HepG2 (cell line): ENCODE measurements around the gene CBX2. TPM values are rescaled to one million over a fixed set of nuclear protein-coding genes. Genes with fewer than 3 reads are reported as not detected.

ENCODE experiments used
- ARNT ChIP-seq: fragments of 450-650 bp; IDR thresholded peaks from 2 replicates; pipeline ENCODE4 v1.6.1; 2017
- ARNT2 ChIP-seq: sonication (generic); formaldehyde crosslinking; IDR thresholded peaks from 2 replicates; pipeline ENCODE4 v1.8.0; 2022; ENCODE audit warnings: mild to moderate bottlenecking, low read depth, missing genetic modification reagents, moderate library complexity
- BRD4 ChIP-seq: sonication (generic); formaldehyde crosslinking; IDR thresholded peaks from 2 replicates; pipeline ENCODE4 v1.4.0; 2020; ENCODE audit warnings: missing genetic modification reagents
- GZF1 ChIP-seq: sonication (generic); formaldehyde crosslinking; IDR thresholded peaks from 2 replicates; pipeline ENCODE4 v1.5.1; 2020; ENCODE audit warnings: mild to moderate bottlenecking, missing genetic modification reagents
- MAFF ChIP-seq: IDR thresholded peaks from 2 replicates; pipeline ENCODE4 v1.6.1; 2011; ENCODE audit warnings: low read depth, low read length, improper control_type of control experiment
- ONECUT2 ChIP-seq: sonication (generic); formaldehyde crosslinking; IDR thresholded peaks from 2 replicates; pipeline ENCODE4 v1.4.0; 2020; ENCODE audit warnings: missing genetic modification reagents
- SOX5 ChIP-seq: IDR thresholded peaks from 2 replicates; pipeline ENCODE4 v1.6.1; 2016; ENCODE audit warnings: borderline replicate concordance
- SYNCRIP ChIP-seq: fragments of 200-400 bp; formaldehyde crosslinking; IDR thresholded peaks from 2 replicates; pipeline ENCODE4 v1.6.1; 2018; ENCODE audit warnings: mild to moderate bottlenecking, low read depth, low read length; ENCODE audit not compliant: insufficient read depth
- TAF1 ChIP-seq: sonication (generic); formaldehyde crosslinking; IDR thresholded peaks from 2 replicates; pipeline ENCODE4 v1.4.0; 2020; ENCODE audit warnings: missing genetic modification reagents
- ZBTB25 ChIP-seq: IDR thresholded peaks from 2 replicates; pipeline ENCODE4 v1.6.1; 2018; ENCODE audit warnings: missing genetic modification reagents
- ZBTB49 ChIP-seq: sonication (generic); formaldehyde crosslinking; IDR thresholded peaks from 2 replicates; pipeline ENCODE4 v1.4.0; 2020; ENCODE audit warnings: missing genetic modification reagents, borderline replicate concordance
- ZFY ChIP-seq: sonication (generic); formaldehyde crosslinking; IDR thresholded peaks from 2 replicates; pipeline ENCODE4 v1.4.0; 2020; ENCODE audit warnings: missing genetic modification reagents
- ZNF136 ChIP-seq: sonication (generic); formaldehyde crosslinking; IDR thresholded peaks from 2 replicates; pipeline ENCODE4 v1.8.1; 2022; ENCODE audit warnings: low read depth, mild to moderate bottlenecking, moderate library complexity, missing genetic modification reagents
- ZNF468 ChIP-seq: sonication (generic); formaldehyde crosslinking; IDR thresholded peaks from 2 replicates; pipeline ENCODE4 v1.8.0; 2022; ENCODE audit warnings: mild to moderate bottlenecking, moderate library complexity, missing genetic modification reagents
- ZNF556 ChIP-seq: sonication (generic); formaldehyde crosslinking; IDR thresholded peaks from 2 replicates; pipeline ENCODE4 v1.4.0; 2020; ENCODE audit warnings: mild to moderate bottlenecking, missing genetic modification reagents, borderline replicate concordance
- ZNF816 ChIP-seq: sonication (generic); formaldehyde crosslinking; IDR thresholded peaks from 2 replicates; pipeline ENCODE4 v1.8.0; 2022; ENCODE audit warnings: missing genetic modification reagents, mild to moderate bottlenecking, borderline replicate concordance
- polyA plus RNA-seq, 8 experiments: library from polyadenylated mRNA; depleted of rRNA in 3 of 8; stranded (reverse) in 7 of 8; unstranded in 1 of 8; fragments of >200 nt; fragmentation: Illumina TruSeq in 4 of 8; extraction: Trizol in 4 of 8; gene quantifications; 2 replicates each; pipeline versions ENCODE4 v1.2.1 to v1.2.3, GENCODE V29; 2011 to 2016; ENCODE audit warnings: low read depth in 4 of 8, missing spikeins in 1 of 8, mixed read lengths in 1 of 8; ENCODE audit not compliant: insufficient read depth in 1 of 8
- total RNA-seq, 5 experiments: library from RNA; depleted of rRNA; stranded (reverse); fragments of >200 nt; fragmentation: Illumina TruSeq; extraction: Trizol; gene quantifications; 2 replicates each; pipeline ENCODE4 v1.2.3, GENCODE V29; 2016; ENCODE audit warnings: low read depth in 1 of 5
- TF ChIP-seq, protein P1 (sequence below): sonication (generic); formaldehyde crosslinking; IDR thresholded peaks from 2 replicates; pipeline ENCODE4 v1.4.0; 2020; ENCODE audit warnings: missing genetic modification reagents
- TF ChIP-seq, protein P2 (sequence below): sonication (generic); formaldehyde crosslinking; IDR thresholded peaks from 2 replicates; pipeline ENCODE4 v1.4.0; 2020; ENCODE audit warnings: missing genetic modification reagents
- TF ChIP-seq, protein P3 (sequence below): sonication (generic); formaldehyde crosslinking; IDR thresholded peaks from 2 replicates; pipeline ENCODE4 v1.4.0; 2020; ENCODE audit warnings: missing genetic modification reagents
- TF ChIP-seq, protein P4 (sequence below): sonication (generic); IDR thresholded peaks from 2 replicates; pipeline ENCODE4 v1.6.1; 2016; ENCODE audit warnings: low read depth, borderline replicate concordance

Gene CBX2
- total and polyA plus RNA-seq, 2 of the 13 experiments (the other 11 are each of a cell fraction or from before 2014, with no cell fraction given), result 14.5 to 31.1 TPM

DNA sequence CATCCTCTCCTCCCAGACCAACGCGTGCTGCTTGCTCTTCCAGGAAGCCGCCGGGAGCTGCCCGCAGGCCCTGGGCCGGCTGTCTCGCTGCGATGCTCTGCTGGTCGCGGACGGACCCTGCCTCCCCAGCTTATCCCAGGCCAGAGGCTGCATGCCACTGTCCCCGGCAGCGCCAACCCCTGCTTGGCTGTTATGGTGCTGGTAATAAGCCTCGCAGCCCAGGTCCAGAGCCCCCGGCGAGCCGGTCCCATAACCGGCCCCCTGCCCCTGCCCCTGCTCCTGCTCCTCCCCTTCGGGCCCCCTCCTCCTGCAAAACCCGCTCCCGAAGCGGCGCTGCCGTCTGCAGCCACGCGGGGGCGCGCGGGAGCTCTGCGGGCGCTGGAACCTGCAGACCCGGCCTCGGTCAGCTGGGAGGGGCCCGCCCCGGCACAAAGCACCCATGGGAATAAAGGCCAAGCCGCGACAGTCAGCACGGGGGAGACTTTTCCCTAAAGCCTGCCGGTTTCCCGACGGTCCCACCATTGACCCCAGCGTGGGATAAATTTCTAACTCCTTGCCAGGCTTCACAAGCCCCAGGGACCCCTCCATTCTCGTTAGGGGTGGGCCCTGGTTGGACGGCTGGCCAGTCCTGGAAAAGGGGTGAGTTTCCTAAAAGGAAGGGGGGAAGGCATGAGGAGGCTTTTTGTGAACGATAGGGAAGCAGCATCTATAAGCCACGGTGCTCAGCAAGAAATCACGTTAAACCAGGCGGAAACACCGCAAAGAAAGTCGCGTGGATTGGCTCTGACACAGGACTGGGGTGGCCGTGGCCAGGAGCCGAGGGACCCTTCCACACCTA, 36.0 kb upstream of the CBX2 start (continued):
- TF ChIP-seq, protein P1, sequence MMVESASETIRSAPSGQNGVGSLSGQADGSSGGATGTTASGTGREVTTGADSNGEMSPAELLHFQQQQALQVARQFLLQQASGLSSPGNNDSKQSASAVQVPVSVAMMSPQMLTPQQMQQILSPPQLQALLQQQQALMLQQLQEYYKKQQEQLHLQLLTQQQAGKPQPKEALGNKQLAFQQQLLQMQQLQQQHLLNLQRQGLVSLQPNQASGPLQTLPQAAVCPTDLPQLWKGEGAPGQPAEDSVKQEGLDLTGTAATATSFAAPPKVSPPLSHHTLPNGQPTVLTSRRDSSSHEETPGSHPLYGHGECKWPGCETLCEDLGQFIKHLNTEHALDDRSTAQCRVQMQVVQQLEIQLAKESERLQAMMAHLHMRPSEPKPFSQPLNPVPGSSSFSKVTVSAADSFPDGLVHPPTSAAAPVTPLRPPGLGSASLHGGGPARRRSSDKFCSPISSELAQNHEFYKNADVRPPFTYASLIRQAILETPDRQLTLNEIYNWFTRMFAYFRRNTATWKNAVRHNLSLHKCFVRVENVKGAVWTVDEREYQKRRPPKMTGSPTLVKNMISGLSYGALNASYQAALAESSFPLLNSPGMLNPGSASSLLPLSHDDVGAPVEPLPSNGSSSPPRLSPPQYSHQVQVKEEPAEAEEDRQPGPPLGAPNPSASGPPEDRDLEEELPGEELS (CRISPR knock-in tag), result 0 out of 2 replicates have a peak, but pooled peaks have one; percentile 35
- TF ChIP-seq ZBTB49 (no peak), ZNF816 (CRISPR knock-in tag) (no peak), ONECUT2 (0 out of 2 replicates have a peak, but pooled peaks have one; percentile 10), SOX5 (CRISPR knock-in tag) (peak; percentile 70), ZBTB25 (CRISPR knock-in tag) (0 out of 2 replicates have a peak, but pooled peaks have one; percentile 30), TAF1 (CRISPR knock-in tag) (peak; percentile 24), ARNT2 (peak; percentile 76; the same call in 1 of the 2 replicates), ZNF136 (CRISPR knock-in tag) (no peak), BRD4 (CRISPR knock-in tag) (peak; percentile 58), ZNF556 (CRISPR knock-in tag) (peak; percentile 19; the same call in 1 of the 2 replicates), ZFY (peak; percentile 80), ARNT (no peak), MAFF (no peak), SYNCRIP (no peak), GZF1 (CRISPR knock-in tag) (peak; percentile 84; the same call in 1 of the 2 replicates), ZNF468 (no peak)
- TF ChIP-seq, protein P2, sequence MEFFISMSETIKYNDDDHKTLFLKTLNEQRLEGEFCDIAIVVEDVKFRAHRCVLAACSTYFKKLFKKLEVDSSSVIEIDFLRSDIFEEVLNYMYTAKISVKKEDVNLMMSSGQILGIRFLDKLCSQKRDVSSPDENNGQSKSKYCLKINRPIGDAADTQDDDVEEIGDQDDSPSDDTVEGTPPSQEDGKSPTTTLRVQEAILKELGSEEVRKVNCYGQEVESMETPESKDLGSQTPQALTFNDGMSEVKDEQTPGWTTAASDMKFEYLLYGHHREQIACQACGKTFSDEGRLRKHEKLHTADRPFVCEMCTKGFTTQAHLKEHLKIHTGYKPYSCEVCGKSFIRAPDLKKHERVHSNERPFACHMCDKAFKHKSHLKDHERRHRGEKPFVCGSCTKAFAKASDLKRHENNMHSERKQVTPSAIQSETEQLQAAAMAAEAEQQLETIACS (CRISPR knock-in tag), result 0 out of 2 replicates have a peak, but pooled peaks have one; percentile 46
- TF ChIP-seq, protein P3, sequence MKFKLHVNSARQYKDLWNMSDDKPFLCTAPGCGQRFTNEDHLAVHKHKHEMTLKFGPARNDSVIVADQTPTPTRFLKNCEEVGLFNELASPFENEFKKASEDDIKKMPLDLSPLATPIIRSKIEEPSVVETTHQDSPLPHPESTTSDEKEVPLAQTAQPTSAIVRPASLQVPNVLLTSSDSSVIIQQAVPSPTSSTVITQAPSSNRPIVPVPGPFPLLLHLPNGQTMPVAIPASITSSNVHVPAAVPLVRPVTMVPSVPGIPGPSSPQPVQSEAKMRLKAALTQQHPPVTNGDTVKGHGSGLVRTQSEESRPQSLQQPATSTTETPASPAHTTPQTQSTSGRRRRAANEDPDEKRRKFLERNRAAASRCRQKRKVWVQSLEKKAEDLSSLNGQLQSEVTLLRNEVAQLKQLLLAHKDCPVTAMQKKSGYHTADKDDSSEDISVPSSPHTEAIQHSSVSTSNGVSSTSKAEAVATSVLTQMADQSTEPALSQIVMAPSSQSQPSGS (CRISPR knock-in tag), result no peak; the same call in 1 of the 2 replicates
- TF ChIP-seq, protein P4, sequence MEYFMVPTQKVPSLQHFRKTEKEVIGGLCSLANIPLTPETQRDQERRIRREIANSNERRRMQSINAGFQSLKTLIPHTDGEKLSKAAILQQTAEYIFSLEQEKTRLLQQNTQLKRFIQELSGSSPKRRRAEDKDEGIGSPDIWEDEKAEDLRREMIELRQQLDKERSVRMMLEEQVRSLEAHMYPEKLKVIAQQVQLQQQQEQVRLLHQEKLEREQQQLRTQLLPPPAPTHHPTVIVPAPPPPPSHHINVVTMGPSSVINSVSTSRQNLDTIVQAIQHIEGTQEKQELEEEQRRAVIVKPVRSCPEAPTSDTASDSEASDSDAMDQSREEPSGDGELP, result peak; percentile 96
